IMR-90 (cell line): ENCODE data around the gene ABO. TPM values are rescaled to one million over a fixed set of nuclear protein-coding genes. Genes with fewer than 3 reads are reported as not detected.

Experiments used
- ATAC-seq: fragments of 200-7000 bp; cut with Tn5 transposase; 2 replicates; pipeline ENCODE4 v1.9.1; 2020; ENCODE audit warnings: low read depth, mild to moderate bottlenecking, moderate library complexity
- BruUV-seq: library from RNA; stranded (reverse); fragments of 400-500 nt; replicated peaks from 2 replicates; lab custom pipeline; 2021; lab: Mats Ljungman, UMichigan
- CTCF ChIA-PET: fragments of 300-600 bp; formaldehyde crosslinking; extraction: SDS; loops from one replicate; lab custom pipeline; 2021; ENCODE audit warnings: antibody characterized with exemption; lab: Yijun Ruan, JAX
- POLR2A ChIA-PET: fragments of 300-600 bp; sonication (Branson Sonifier 250); formaldehyde crosslinking; loops from one replicate; lab custom pipeline; 2022; ENCODE audit warnings: antibody characterized with exemption; ENCODE audit not compliant: unreplicated experiment; lab: Charles Lee
- DNase-seq: peaks from one replicate; pipeline ENCODE4 v3.0.0; 2013
- H2AFZ ChIP-seq: replicated peaks from 2 replicates; pipeline ENCODE3; 2013; ENCODE audit warnings: low read length, mild to moderate bottlenecking; ENCODE audit not compliant: poor library complexity
- H2AK5ac ChIP-seq: 2 replicates; pipeline ENCODE4 v1.6.1; 2013; ENCODE audit warnings: low read depth, low read length, inconsistent platforms
- H2AK9ac ChIP-seq: replicated peaks from 2 replicates; pipeline ENCODE3; 2013; ENCODE audit warnings: mild to moderate bottlenecking, low read depth, low read length, moderate library complexity; ENCODE audit not compliant: poor library complexity
- H2BK120ac ChIP-seq: 2 replicates; pipeline ENCODE4 v1.6.1; 2013; ENCODE audit warnings: low read depth, low read length, inconsistent platforms
- H2BK15ac ChIP-seq: 3 replicates; pipeline ENCODE4 v1.6.1; 2013; ENCODE audit warnings: low read depth, low read length, inconsistent platforms
- H2BK20ac ChIP-seq: 2 replicates; pipeline ENCODE4 v1.6.1; 2013; ENCODE audit warnings: low read depth, mild to moderate bottlenecking, inconsistent platforms, low read length, moderate library complexity
- H2BK5ac ChIP-seq: 2 replicates; pipeline ENCODE4 v1.6.1; 2013; ENCODE audit warnings: mild to moderate bottlenecking, low read depth, low read length, inconsistent platforms; ENCODE audit not compliant: poor library complexity, severe bottlenecking
- H3K14ac ChIP-seq: replicated peaks from 2 replicates; pipeline ENCODE4 v1.6.1; 2013; ENCODE audit warnings: low read depth, low read length, inconsistent platforms
- H3K18ac ChIP-seq: 2 replicates; pipeline ENCODE4 v1.6.1; 2013; ENCODE audit warnings: low read depth, low read length, control low read depth
- H3K23ac ChIP-seq: 2 replicates; pipeline ENCODE4 v1.6.1; 2013; ENCODE audit warnings: low read depth, low read length, inconsistent platforms
- H3K27ac ChIP-seq: 2 replicates; pipeline ENCODE4 v1.5.1; 2013; ENCODE audit warnings: mild to moderate bottlenecking, control low read depth, low read length; ENCODE audit not compliant: insufficient read depth
- H3K27me3 ChIP-seq: 2 replicates; pipeline ENCODE4 v1.6.1; 2013; ENCODE audit warnings: low read length; ENCODE audit not compliant: control insufficient read depth, insufficient read depth
- H3K36me3 ChIP-seq: 2 replicates; pipeline ENCODE4 v1.6.1; 2013; ENCODE audit warnings: low read length, mixed read lengths; ENCODE audit not compliant: control insufficient read depth, insufficient read depth
- H3K4ac ChIP-seq: 2 replicates; pipeline ENCODE4 v1.6.1; 2013; ENCODE audit warnings: low read depth, low read length, inconsistent platforms
- H3K4me1 ChIP-seq: 2 replicates; pipeline ENCODE4 v1.6.1; 2013; ENCODE audit warnings: low read length, mixed read lengths; ENCODE audit not compliant: control insufficient read depth, insufficient read depth
- H3K4me2 ChIP-seq: 2 replicates; pipeline ENCODE4 v1.6.1; 2013; ENCODE audit warnings: low read depth, mild to moderate bottlenecking, control low read depth, low read length, moderate library complexity
- H3K4me3 ChIP-seq: 2 replicates; pipeline ENCODE4 v1.5.1; 2013; ENCODE audit warnings: low read depth, mild to moderate bottlenecking, control low read depth, low read length, moderate library complexity; ENCODE audit not compliant: insufficient read depth
- H3K56ac ChIP-seq: 2 replicates; pipeline ENCODE4 v1.6.1; 2013; ENCODE audit warnings: low read length, inconsistent platforms; ENCODE audit not compliant: insufficient read depth; ENCODE audit errors: extremely low read depth
- H3K79me1 ChIP-seq, 2 experiments: 2 replicates each; pipeline ENCODE4 v1.6.1; 2013; ENCODE audit warnings: low read length in 2 of 2, inconsistent platforms in 1 of 2, low read depth in 1 of 2
- H3K9ac ChIP-seq: 2 replicates; pipeline ENCODE4 v1.6.1; 2013; ENCODE audit warnings: low read depth, low read length, control low read depth
- H3K9me1 ChIP-seq: 2 replicates; pipeline ENCODE4 v1.6.1; 2013; ENCODE audit warnings: low read length, inconsistent platforms; ENCODE audit not compliant: insufficient read depth
- H3K9me3 ChIP-seq: 2 replicates; pipeline ENCODE4 v1.6.1; 2013; ENCODE audit warnings: low read length; ENCODE audit not compliant: control insufficient read depth, insufficient read depth
- H4K20me1 ChIP-seq: 2 replicates; pipeline ENCODE4 v1.6.1; 2013; ENCODE audit warnings: low read length, inconsistent platforms; ENCODE audit not compliant: insufficient read depth
- H4K5ac ChIP-seq: 2 replicates; pipeline ENCODE4 v1.6.1; 2013; ENCODE audit warnings: mild to moderate bottlenecking, low read depth, low read length, control low read depth
- H4K8ac ChIP-seq, 2 experiments: 2 replicates each; pipeline ENCODE4 v1.6.1; 2013; ENCODE audit warnings: low read depth in 2 of 2, low read length in 2 of 2, control low read depth in 1 of 2, inconsistent platforms in 1 of 2
- H4K91ac ChIP-seq: 2 replicates; pipeline ENCODE4 v1.6.1; 2013; ENCODE audit warnings: low read depth, low read length, inconsistent platforms; ENCODE audit not compliant: insufficient read depth
- BHLHE40 ChIP-seq: fragments of 150-350 bp; IDR thresholded peaks from 2 replicates; pipeline ENCODE4 v1.6.1; 2016; ENCODE audit warnings: mild to moderate bottlenecking, low read depth, low read length
- CEBPB ChIP-seq: IDR thresholded peaks from 2 replicates; pipeline ENCODE4 v1.6.1; 2012; ENCODE audit warnings: low read depth, low read length, improper control_type of control experiment
- CHD1 ChIP-seq: IDR thresholded peaks from 2 replicates; pipeline ENCODE4 v1.6.1; 2012; ENCODE audit warnings: low read depth, low read length, improper control_type of control experiment
- FOS ChIP-seq: fragments of 150-350 bp; IDR thresholded peaks from 2 replicates; pipeline ENCODE4 v1.6.1; 2016; ENCODE audit warnings: low read depth, low read length
- MAFK ChIP-seq: IDR thresholded peaks from 2 replicates; pipeline ENCODE4 v1.6.1; 2012; ENCODE audit warnings: low read depth, low read length, improper control_type of control experiment
- MAZ ChIP-seq: IDR thresholded peaks from 2 replicates; pipeline ENCODE4 v1.6.1; 2012; ENCODE audit warnings: low read depth, mild to moderate bottlenecking, low read length, improper control_type of control experiment, moderate library complexity, borderline replicate concordance
- MXI1 ChIP-seq: IDR thresholded peaks from 2 replicates; pipeline ENCODE4 v1.6.1; 2012; ENCODE audit warnings: low read depth, mild to moderate bottlenecking, low read length, moderate library complexity, borderline replicate concordance
- NFE2L2 ChIP-seq: fragments of 150-350 bp; IDR thresholded peaks from 2 replicates; pipeline ENCODE4 v1.6.1; 2016; ENCODE audit warnings: low read depth, mild to moderate bottlenecking, low read length
- POLR2A ChIP-seq: IDR thresholded peaks from 2 replicates; pipeline ENCODE4 v1.6.1; 2012; ENCODE audit warnings: mild to moderate bottlenecking, low read depth, low read length
- RAD21 ChIP-seq: IDR thresholded peaks from 2 replicates; pipeline ENCODE4 v1.6.1; 2012; ENCODE audit warnings: low read length, improper control_type of control experiment
- RCOR1 ChIP-seq: IDR thresholded peaks from 2 replicates; pipeline ENCODE4 v1.6.1; 2012; ENCODE audit warnings: mild to moderate bottlenecking, low read length, improper control_type of control experiment; ENCODE audit not compliant: insufficient replicate concordance
- RFX5 ChIP-seq: IDR thresholded peaks from 2 replicates; pipeline ENCODE4 v1.8.0; 2012; ENCODE audit warnings: low read depth, mild to moderate bottlenecking, low read length, moderate library complexity
- SMC3 ChIP-seq: fragments of 150-350 bp; IDR thresholded peaks from 2 replicates; pipeline ENCODE4 v1.6.1; 2016; ENCODE audit warnings: low read depth, mild to moderate bottlenecking, antibody characterized with exemption, low read length, moderate library complexity
- WGBS, 2 experiments: methylation state at CpG; one replicate each; pipeline versions ENCODE4 v1.1.5 to v1.1.7; 2013; ENCODE audit warnings: missing lambda C conversion rate in 2 of 2; ENCODE audit not compliant: insufficient read length in 1 of 2; ENCODE audit errors: extremely low coverage in 2 of 2; 5-methylcytosine and 5-hydroxymethylcytosine counted together
- dilution Hi-C: fragments of 300-500 bp; cut with HindIII; formaldehyde crosslinking; loops from one replicate; pipeline ENCODE4 v1.14.3; 2018; ENCODE audit warnings: low sequenced_read_pairs; ENCODE audit not compliant: unreplicated experiment
- in situ Hi-C: fragments of 300-500 bp; cut with MboI; formaldehyde crosslinking; loops from 3 replicates; pipeline ENCODE4 v1.14.3; 2019; ENCODE audit warnings: low sequenced_read_pairs, inconsistent platforms, mixed read lengths
- intact Hi-C: fragments of 100-400 bp; cut with micrococcal nuclease; formaldehyde crosslinking; loops from 2 replicates; pipeline ENCODE4 v1.10.0; 2022
- polyA plus RNA-seq, 3 experiments: library from polyadenylated mRNA; depleted of rRNA; stranded (reverse); fragments of >200 nt; gene quantifications; 2 replicates each; pipeline ENCODE4 v1.2.3, GENCODE V29; 2012; ENCODE audit warnings: low replicate concordance in 1 of 3
- total RNA-seq: library from RNA; depleted of rRNA; stranded (reverse); fragments of >200 nt; gene quantifications from 2 replicates; pipeline ENCODE4 v1.2.3, GENCODE V29; 2012
- TF ChIP-seq, protein P1 (sequence below): fragments of 150-350 bp; IDR thresholded peaks from 2 replicates; pipeline ENCODE4 v1.6.1; 2017; ENCODE audit warnings: mild to moderate bottlenecking, antibody characterized with exemption, low read length, low read depth
- TF ChIP-seq, protein P2 (sequence below): fragments of 150-350 bp; IDR thresholded peaks from 2 replicates; pipeline ENCODE4 v1.6.1; 2016; ENCODE audit warnings: low read depth, mild to moderate bottlenecking, low read length, moderate library complexity, borderline replicate concordance
- TF ChIP-seq, protein P3 (sequence below): conservative IDR thresholded peaks from 2 replicates; pipeline ENCODE4 v1.5.1; 2012; ENCODE audit warnings: mild to moderate bottlenecking, low read depth, low read length, improper control_type of control experiment

The ABO gene
- total and polyA plus RNA-seq, 2 of the 4 experiments (the other 2 are of a cell fraction) = not detected

DNA sequence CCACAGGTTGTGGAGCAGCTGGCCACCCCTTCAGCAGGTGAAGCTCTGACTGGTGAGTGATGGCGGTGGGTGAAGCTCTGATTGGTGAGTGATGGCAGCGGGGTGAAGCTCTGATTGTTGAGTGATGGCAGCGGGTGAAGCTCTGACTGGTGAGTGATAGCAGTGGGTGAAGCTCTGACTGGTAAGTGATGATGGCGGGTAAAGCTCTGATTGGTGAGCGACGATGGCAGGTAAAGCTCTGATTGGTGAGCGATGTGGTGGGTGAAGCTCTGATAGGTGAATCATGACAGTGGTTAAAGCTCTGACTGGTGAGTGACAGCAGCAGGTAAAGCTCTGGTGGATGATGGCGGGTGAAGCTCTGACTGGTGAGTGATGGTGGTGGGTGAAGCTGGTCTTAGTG, 9.4 kb upstream of the ABO start:
- Histone ChIP-seq H3K9me3 (peaks cover 2% of the 10 kb centered on the region; the same call in 1 of the 2 replicates), H3K9ac (no peak overlapping the region), H2BK120ac (no peak overlapping the region), H4K5ac (no peak overlapping the region), H2AK5ac (no peak overlapping the region), H3K79me1 (no peaks in the 10 kb centered on the region), H2BK15ac (no peak overlapping the region), H3K36me3 (no peaks in the 10 kb centered on the region), H2BK5ac (no peak overlapping the region), H3K4ac (no peak overlapping the region), H3K27me3 (peaks cover 18% of the 10 kb centered on the region), H4K20me1 (no peaks in the 10 kb centered on the region), H2AK9ac (no peak overlapping the region), H3K9me1 (no peaks in the 10 kb centered on the region), H3K4me2 (no peak overlapping the region), H3K18ac (no peak overlapping the region), H4K91ac (no peak overlapping the region), H3K4me3 (no peak overlapping the region), H3K56ac (no peak overlapping the region), H3K4me1 (no peaks in the 10 kb centered on the region), H3K14ac (no peak overlapping the region), H2AFZ (no peak overlapping the region), H2BK20ac (no peak overlapping the region), H3K27ac (no peak overlapping the region), H3K23ac (no peak overlapping the region), H4K8ac (no peak overlapping the region)
- no peak for DNase-seq
- ChIA-PET CTCF (no interaction called here), POLR2A (no interaction called here)
- intact Hi-C loops = no loop called here
- in situ Hi-C loops = no loop called here
- BruUV-seq = no TSS peak
- TF ChIP-seq POLR2A (no peak), SMC3 (no peak), CEBPB (no peak), RFX5 (no peak), RAD21 (no peak), CHD1 (no peak), MXI1 (no peak), BHLHE40 (no peak), RCOR1 (no peak), FOS (no peak), NFE2L2 (no peak), MAFK (no peak), MAZ (no peak)
- TF ChIP-seq, protein P1, sequence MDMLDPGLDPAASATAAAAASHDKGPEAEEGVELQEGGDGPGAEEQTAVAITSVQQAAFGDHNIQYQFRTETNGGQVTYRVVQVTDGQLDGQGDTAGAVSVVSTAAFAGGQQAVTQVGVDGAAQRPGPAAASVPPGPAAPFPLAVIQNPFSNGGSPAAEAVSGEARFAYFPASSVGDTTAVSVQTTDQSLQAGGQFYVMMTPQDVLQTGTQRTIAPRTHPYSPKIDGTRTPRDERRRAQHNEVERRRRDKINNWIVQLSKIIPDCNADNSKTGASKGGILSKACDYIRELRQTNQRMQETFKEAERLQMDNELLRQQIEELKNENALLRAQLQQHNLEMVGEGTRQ = no peak
- TF ChIP-seq, protein P2, sequence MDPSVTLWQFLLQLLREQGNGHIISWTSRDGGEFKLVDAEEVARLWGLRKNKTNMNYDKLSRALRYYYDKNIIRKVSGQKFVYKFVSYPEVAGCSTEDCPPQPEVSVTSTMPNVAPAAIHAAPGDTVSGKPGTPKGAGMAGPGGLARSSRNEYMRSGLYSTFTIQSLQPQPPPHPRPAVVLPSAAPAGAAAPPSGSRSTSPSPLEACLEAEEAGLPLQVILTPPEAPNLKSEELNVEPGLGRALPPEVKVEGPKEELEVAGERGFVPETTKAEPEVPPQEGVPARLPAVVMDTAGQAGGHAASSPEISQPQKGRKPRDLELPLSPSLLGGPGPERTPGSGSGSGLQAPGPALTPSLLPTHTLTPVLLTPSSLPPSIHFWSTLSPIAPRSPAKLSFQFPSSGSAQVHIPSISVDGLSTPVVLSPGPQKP = no peak
- TF ChIP-seq, protein P3, sequence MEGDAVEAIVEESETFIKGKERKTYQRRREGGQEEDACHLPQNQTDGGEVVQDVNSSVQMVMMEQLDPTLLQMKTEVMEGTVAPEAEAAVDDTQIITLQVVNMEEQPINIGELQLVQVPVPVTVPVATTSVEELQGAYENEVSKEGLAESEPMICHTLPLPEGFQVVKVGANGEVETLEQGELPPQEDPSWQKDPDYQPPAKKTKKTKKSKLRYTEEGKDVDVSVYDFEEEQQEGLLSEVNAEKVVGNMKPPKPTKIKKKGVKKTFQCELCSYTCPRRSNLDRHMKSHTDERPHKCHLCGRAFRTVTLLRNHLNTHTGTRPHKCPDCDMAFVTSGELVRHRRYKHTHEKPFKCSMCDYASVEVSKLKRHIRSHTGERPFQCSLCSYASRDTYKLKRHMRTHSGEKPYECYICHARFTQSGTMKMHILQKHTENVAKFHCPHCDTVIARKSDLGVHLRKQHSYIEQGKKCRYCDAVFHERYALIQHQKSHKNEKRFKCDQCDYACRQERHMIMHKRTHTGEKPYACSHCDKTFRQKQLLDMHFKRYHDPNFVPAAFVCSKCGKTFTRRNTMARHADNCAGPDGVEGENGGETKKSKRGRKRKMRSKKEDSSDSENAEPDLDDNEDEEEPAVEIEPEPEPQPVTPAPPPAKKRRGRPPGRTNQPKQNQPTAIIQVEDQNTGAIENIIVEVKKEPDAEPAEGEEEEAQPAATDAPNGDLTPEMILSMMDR = no peak
- no peak for ATAC-seq
- dilution Hi-C loops = no loop called here
- WGBS, 2 experiments = 92% methylated on average over 5 of the region's 8 CpGs; no CpG with 5 or more reads in 1 of the 2 experiments
